Left lobe of liver (tissue), 2 donors: ENCODE data around the gene GNAI2. TPM values are rescaled to one million over a fixed set of nuclear protein-coding genes. Genes with fewer than 3 reads are reported as not detected.
"Not testable (repeated sequence)": the region's sequence is repeated elsewhere in the genome, so short reads cannot be mapped to it uniquely, and the experiment has no call there.

Experiments
- ATAC-seq: fragments of 200-7000 bp; cut with Tn5 transposase; one replicate; pipeline ENCODE4 v1.9.1; 2020; ENCODE audit warnings: mild to moderate bottlenecking, moderate library complexity
- DNase-seq: peaks from one replicate; pipeline ENCODE4 v3.0.0-alpha.2; 2020; ENCODE audit warnings: low spot score
- total RNA-seq: library from RNA; stranded (reverse); gene quantifications from one replicate; pipeline ENCODE4 v1.2.1, GENCODE V29; 2021
- donor health status: DM: no; HTN: no; CAD: no; lungs with moderate emphysema.
- donor health status: DM: no; HTN: yes; CAD: no.

GNAI2 gene
- total RNA-seq, 1 donor from 2014 or later, result 115 TPM

- ATAC-seq, result no peak
- DNase-seq, result no peak
These were observed 31.9 kb upstream of the GNAI2 start for GRCh38 chr3:50203809-50204803.

GRCh38 chr3:50204804-50205412 lies 31.1 kb upstream of the GNAI2 start, which contains the start of gene SLC38A3:
Gene SLC38A3 (plus strand): TSS chr3:50205271. CDS start chr3:50214200, 8,929 bp downstream.
- peak; percentile 77 for DNase-seq
- ATAC-seq, result peak; percentile 64

GRCh38 chr3:50205413-50206276 lies 30.4 kb upstream of the GNAI2 start:
- DNase-seq, result peak; percentile 95
- ATAC-seq, result peak; percentile 60

- DNase-seq, result no peak
- no peak for ATAC-seq
These were observed 28.5 kb upstream of the GNAI2 start for GRCh38 chr3:50207359-50208042.

GRCh38 chr3:50208677-50209344 lies 27.2 kb upstream of the GNAI2 start:
- ATAC-seq (no peak), DNase-seq (no peak)

GRCh38 chr3:50210176-50210509 lies 25.9 kb upstream of the GNAI2 start:
- DNase-seq (no peak), ATAC-seq (no peak)

GRCh38 chr3:50210510-50211367 lies 25.3 kb upstream of the GNAI2 start:
- ATAC-seq, result peak; percentile 58

GRCh38 chr3:50211368-50211717 lies 24.7 kb upstream of the GNAI2 start:
- not testable (repeated sequence) for DNase-seq, ATAC-seq

More at GRCh38 chr3:50210510-50211367, 25.3 kb upstream of the GNAI2 start:
- peak; percentile 95 for DNase-seq

GRCh38 chr3:50211930-50212329 lies 24.1 kb upstream of the GNAI2 start:
- peak; percentile 17 for ATAC-seq
- peak; percentile 68 for DNase-seq

- ATAC-seq (no peak), DNase-seq (no peak)
These were observed 23.5 kb upstream of the GNAI2 start for GRCh38 chr3:50212502-50212901.

GRCh38 chr3:50212971-50213370 lies 23.0 kb upstream of the GNAI2 start:
- no peak for ATAC-seq

GRCh38 chr3:50213373-50213772 lies 22.6 kb upstream of the GNAI2 start:
- ATAC-seq, result peak; percentile 7
- no peak for DNase-seq

More at GRCh38 chr3:50212971-50213370, 23.0 kb upstream of the GNAI2 start:
- no peak for DNase-seq

- peak; percentile 69 for DNase-seq
- peak; percentile 1 for ATAC-seq
These were observed 21.2 kb upstream of the GNAI2 start for GRCh38 chr3:50214824-50215223.

GRCh38 chr3:50215529-50215928 lies 20.5 kb upstream of the GNAI2 start:
- DNase-seq (no peak), ATAC-seq (no peak)

GRCh38 chr3:50217681-50218080 lies 18.3 kb upstream of the GNAI2 start:
- DNase-seq (no peak), ATAC-seq (no peak)

GRCh38 chr3:50218448-50218847 lies 17.6 kb upstream of the GNAI2 start:
- DNase-seq, result no peak
- ATAC-seq, result no peak

- no peak for DNase-seq
- ATAC-seq, result no peak
These were observed 16.7 kb upstream of the GNAI2 start for GRCh38 chr3:50219285-50219684.

GRCh38 chr3:50220109-50220508 lies 15.9 kb upstream of the GNAI2 start:
- ATAC-seq, result peak; percentile 43
- DNase-seq, result peak; percentile 72

- ATAC-seq (peak; percentile 5), DNase-seq (no peak)
These were observed 15.0 kb upstream of the GNAI2 start for GRCh38 chr3:50221051-50221410.
